ENCODE data around the gene HIF3A. TPM values are rescaled to one million over a fixed set of nuclear protein-coding genes. Genes with fewer than 3 reads are reported as not detected.

The HIF3A gene
- total and polyA plus RNA-seq, 2 of the 4 experiments (the other 2 are of a cell fraction) = 0.02 TPM; not detected in 1

DNA sequence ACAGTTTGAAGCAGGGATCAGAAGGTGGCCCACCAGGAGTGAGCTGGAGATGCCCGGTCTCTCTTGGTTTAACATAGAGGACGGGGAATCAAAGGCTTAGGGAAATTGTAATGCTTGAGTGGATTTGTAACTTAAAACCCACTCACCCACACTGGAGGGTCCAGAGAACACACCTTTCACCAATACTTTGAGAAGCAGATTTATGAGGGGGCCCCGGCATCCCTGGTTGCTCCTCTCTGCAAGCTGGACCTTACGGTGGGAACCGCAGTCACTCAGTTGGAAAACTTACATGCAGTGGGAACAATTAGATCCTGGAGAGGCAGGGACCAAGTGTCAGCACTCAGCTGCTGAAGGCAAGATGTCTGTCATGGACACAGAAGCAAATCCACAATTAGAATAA is 70.6 kb downstream of the HIF3A start:
- no peak overlapping the region for H3K56ac ChIP-seq (ENCODE audit: extremely low read depth, insufficient read depth, low read length)
- H2BK120ac ChIP-seq (ENCODE audit: low read depth, low read length) = no peak overlapping the region
- H3K14ac ChIP-seq (replicated peaks; ENCODE audit: low read depth, low read length) = no peak overlapping the region
- no TSS peak for BruUV-seq (replicated peaks)
- no peak overlapping the region for H4K5ac ChIP-seq (ENCODE audit: low read depth, low read length)
- H2BK15ac ChIP-seq (ENCODE audit: low read depth, low read length) = no peak overlapping the region
- no peak overlapping the region for H3K4ac ChIP-seq (ENCODE audit: low read depth, low read length)
- peaks cover 13% of the 10 kb centered on the region for H3K4me1 ChIP-seq (ENCODE audit: control insufficient read depth, insufficient read depth, low read length)
- CTCF ChIA-PET = interaction anchor here (0.6 kb wide), 1 partner anchor 18 kb away, joined by 5 read pairs; no protein-coding TSS in a partner anchor
- no peak for ATAC-seq (ENCODE audit: low read depth)
- no peak overlapping the region for H4K91ac ChIP-seq (ENCODE audit: insufficient read depth, low read depth, low read length)
- H2AK9ac ChIP-seq (replicated peaks; ENCODE audit: low read depth, low read length, poor library complexity) = no peak overlapping the region
- H2BK20ac ChIP-seq (ENCODE audit: low read depth, low read length) = no peak overlapping the region
- TF ChIP-seq ELK1 (IDR thresholded peaks at IDR 0.05; ENCODE audit: borderline replicate concordance, low read depth, low read length) (no peak), CHD1 (IDR thresholded peaks at IDR 0.05; ENCODE audit: low read depth, low read length) (no peak), USF2 (IDR thresholded peaks at IDR 0.05; ENCODE audit: low read depth, low read length) (no peak), NFE2L2 (IDR thresholded peaks at IDR 0.05; ENCODE audit: low read depth, low read length) (no peak), MXI1 (IDR thresholded peaks at IDR 0.05; ENCODE audit: borderline replicate concordance, low read depth, low read length) (no peak), CTCF (conservative IDR thresholded peaks at IDR 0.05; ENCODE audit: low read depth, low read length) (no peak), BHLHE40 (IDR thresholded peaks at IDR 0.05; ENCODE audit: low read depth, low read length) (no peak), MAZ (IDR thresholded peaks at IDR 0.05; ENCODE audit: borderline replicate concordance, low read depth, low read length) (no peak), CEBPB (IDR thresholded peaks at IDR 0.05; ENCODE audit: low read depth, low read length) (no peak)
- H3K27me3 ChIP-seq (ENCODE audit: control insufficient read depth, insufficient read depth, low read length) = no peaks in the 10 kb centered on the region
- POLR2A ChIA-PET (ENCODE audit: unreplicated experiment) = no interaction called here
- H3K27ac ChIP-seq (ENCODE audit: insufficient read depth, low read length) = no peak overlapping the region
- no peaks in the 10 kb centered on the region for H3K9me3 ChIP-seq (ENCODE audit: control insufficient read depth, insufficient read depth, low read length)
- H3K9ac ChIP-seq (ENCODE audit: low read depth, low read length) = no peak overlapping the region
- H3K79me1 ChIP-seq (ENCODE audit: low read depth in 1 of 2, low read length in 2 of 2) = peaks cover 25 to 72% of the 10 kb centered on the region in 2 experiments
- H4K8ac ChIP-seq (ENCODE audit: low read depth in 2 of 2, low read length in 2 of 2) = no peak overlapping the region
- in situ Hi-C loops (cut with MboI; ENCODE audit: low sequenced_read_pairs) = no loop called here
- H3K9me1 ChIP-seq (ENCODE audit: insufficient read depth, low read length) = peaks cover 22% of the 10 kb centered on the region
- dilution Hi-C loops (cut with HindIII; ENCODE audit: low sequenced_read_pairs, unreplicated experiment) = no loop called here
- no peak overlapping the region for H3K18ac ChIP-seq (ENCODE audit: low read depth, low read length)
- H4K20me1 ChIP-seq (ENCODE audit: insufficient read depth, low read length) = peaks cover 16% of the 10 kb centered on the region
- H3K36me3 ChIP-seq (ENCODE audit: control insufficient read depth, insufficient read depth, low read length) = peaks cover 24% of the 10 kb centered on the region
- intact Hi-C loops (cut with micrococcal nuclease) = no loop called here
- no peak overlapping the region for H3K4me3 ChIP-seq (ENCODE audit: insufficient read depth, low read depth, low read length)
- H3K23ac ChIP-seq (ENCODE audit: low read depth, low read length) = no peak overlapping the region
- no peak overlapping the region for H3K4me2 ChIP-seq (ENCODE audit: low read depth, low read length)
- WGBS, 2 experiments (ENCODE audit: extremely low coverage in 2 of 2, insufficient read length in 1 of 2) = 100% methylated on average over 3 of the region's 5 CpGs; no CpG with 5 or more reads in 1 of the 2 experiments
- H2BK5ac ChIP-seq (ENCODE audit: low read depth, low read length, poor library complexity, severe bottlenecking) = no peak overlapping the region
- no peak overlapping the region for H2AK5ac ChIP-seq (ENCODE audit: low read depth, low read length)
- no peak overlapping the region for H2AFZ ChIP-seq (replicated peaks; ENCODE audit: low read length, poor library complexity)
- DNase-seq = no peak
